ENCODE measurements around the gene KIRREL3. TPM values are rescaled to one million over a fixed set of nuclear protein-coding genes. Genes with fewer than 3 reads are reported as not detected.

KIRREL3 gene
- total and polyA plus RNA-seq, 4 donors: 0.02 to 0.71 (median 0.15) TPM; not detected in 1

DNA sequence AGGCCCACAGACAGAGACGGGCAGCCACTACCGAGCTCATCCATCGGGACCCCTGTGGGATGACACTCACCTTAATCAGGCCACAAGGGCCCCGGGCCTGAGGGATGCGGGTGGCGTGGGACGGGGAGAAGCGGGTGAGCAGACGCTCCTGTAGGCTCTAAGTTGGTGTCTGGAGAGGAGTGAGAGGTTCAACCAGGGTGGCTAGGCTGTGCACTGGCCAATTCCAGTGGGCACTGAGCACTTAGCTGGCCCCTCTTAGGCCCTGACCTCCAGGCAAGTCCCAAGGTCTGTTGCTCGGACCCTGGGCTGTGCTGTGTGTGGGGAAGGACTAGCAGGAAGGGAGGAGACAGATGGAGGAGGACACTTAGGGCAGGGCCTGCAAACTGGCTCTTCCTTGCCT lies 505.7 kb downstream of the KIRREL3 start:
- Histone ChIP-seq H3K4me3 (no peak overlapping the region), H3K27me3 (ENCODE audit: control insufficient read depth in 3 of 3, insufficient read depth in 3 of 3, low read length in 2 of 3) (peaks cover 0 to 6% (median 2%) of the 10 kb centered on the region in 3 donors), H3K27ac (ENCODE audit: low read depth in 1 of 2, low read length in 1 of 2) (no peak overlapping the region), H3K9me3 (ENCODE audit: control insufficient read depth in 4 of 4, insufficient read depth in 3 of 4, low read length in 3 of 4) (no peaks in the 10 kb centered on the region), H3K4me1 (ENCODE audit: control insufficient read depth in 5 of 5, insufficient read depth in 5 of 5, low read length in 5 of 5) (peaks cover 0 to 4% (median 0%) of the 10 kb centered on the region in 5 donors), H3K36me3 (ENCODE audit: control insufficient read depth in 4 of 4, insufficient read depth in 4 of 4, low read length in 4 of 4) (no peaks in the 10 kb centered on the region), H3K9ac (ENCODE audit: insufficient read depth in 1 of 2, low read length in 2 of 2) (no peak overlapping the region)
- WGBS, 2 donors: 89 to 91% methylated on average over 10 of the region's 10 CpGs
- DNase-seq (no peak), ATAC-seq (ENCODE audit: insufficient read depth, low FRiP score) (no peak)
- TF ChIP-seq, protein P1, sequence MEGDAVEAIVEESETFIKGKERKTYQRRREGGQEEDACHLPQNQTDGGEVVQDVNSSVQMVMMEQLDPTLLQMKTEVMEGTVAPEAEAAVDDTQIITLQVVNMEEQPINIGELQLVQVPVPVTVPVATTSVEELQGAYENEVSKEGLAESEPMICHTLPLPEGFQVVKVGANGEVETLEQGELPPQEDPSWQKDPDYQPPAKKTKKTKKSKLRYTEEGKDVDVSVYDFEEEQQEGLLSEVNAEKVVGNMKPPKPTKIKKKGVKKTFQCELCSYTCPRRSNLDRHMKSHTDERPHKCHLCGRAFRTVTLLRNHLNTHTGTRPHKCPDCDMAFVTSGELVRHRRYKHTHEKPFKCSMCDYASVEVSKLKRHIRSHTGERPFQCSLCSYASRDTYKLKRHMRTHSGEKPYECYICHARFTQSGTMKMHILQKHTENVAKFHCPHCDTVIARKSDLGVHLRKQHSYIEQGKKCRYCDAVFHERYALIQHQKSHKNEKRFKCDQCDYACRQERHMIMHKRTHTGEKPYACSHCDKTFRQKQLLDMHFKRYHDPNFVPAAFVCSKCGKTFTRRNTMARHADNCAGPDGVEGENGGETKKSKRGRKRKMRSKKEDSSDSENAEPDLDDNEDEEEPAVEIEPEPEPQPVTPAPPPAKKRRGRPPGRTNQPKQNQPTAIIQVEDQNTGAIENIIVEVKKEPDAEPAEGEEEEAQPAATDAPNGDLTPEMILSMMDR (IDR thresholded peaks at IDR 0.05; ENCODE audit: control extremely low read depth, extremely low read depth): no peak

GRCh38 chr11:126492331-126493082 lies 508.1 kb downstream of the KIRREL3 start:
- Histone ChIP-seq H3K36me3 (ENCODE audit: control insufficient read depth in 4 of 4, insufficient read depth in 4 of 4, low read length in 4 of 4) (no peaks in the 10 kb centered on the region), H3K9ac (ENCODE audit: insufficient read depth in 1 of 2, low read length in 2 of 2) (no peak overlapping the region), H3K27ac (ENCODE audit: low read depth in 1 of 2, low read length in 1 of 2) (no peak overlapping the region), H3K27me3 (ENCODE audit: control insufficient read depth in 3 of 3, insufficient read depth in 3 of 3, low read length in 2 of 3) (no peaks in the 10 kb centered on the region), H3K4me1 (ENCODE audit: control insufficient read depth in 5 of 5, insufficient read depth in 5 of 5, low read length in 5 of 5) (peaks cover 0 to 4% (median 0%) of the 10 kb centered on the region in 5 donors), H3K4me3 (no peak overlapping the region), H3K9me3 (ENCODE audit: control insufficient read depth in 4 of 4, insufficient read depth in 3 of 4, low read length in 3 of 4) (no peaks in the 10 kb centered on the region)
- DNase-seq (no peak), ATAC-seq (ENCODE audit: insufficient read depth, low FRiP score) (no peak)
- 88 to 92% methylated on average over 13 of the region's 13 CpGs for WGBS, 2 donors
- TF ChIP-seq, protein P1 (IDR thresholded peaks at IDR 0.05; ENCODE audit: control extremely low read depth, extremely low read depth): no peak

DNA sequence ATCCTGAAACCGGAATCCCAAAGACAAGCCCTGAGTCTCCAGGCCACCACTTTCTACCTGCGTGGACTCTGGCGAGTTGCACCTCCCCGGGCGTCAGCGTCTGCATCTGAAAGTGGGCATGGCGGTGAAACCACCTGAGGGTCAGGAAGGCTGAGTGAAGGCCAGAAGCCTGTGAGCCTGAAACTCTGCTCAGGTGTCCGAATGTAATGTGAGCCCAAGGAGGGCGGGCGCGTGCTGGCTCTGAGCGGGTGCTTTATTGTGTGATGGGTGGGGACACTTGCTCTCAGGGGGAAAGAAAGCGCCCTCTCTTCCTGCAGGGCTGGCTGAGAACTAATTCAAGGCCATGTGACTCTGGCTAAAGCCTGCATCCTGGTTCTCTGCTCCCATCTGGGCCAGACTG lies 509.5 kb downstream of the KIRREL3 start:
- ATAC-seq (ENCODE audit: insufficient read depth, low FRiP score) (no peak), DNase-seq (no peak)
- Histone ChIP-seq H3K4me3 (no peak overlapping the region), H3K4me1 (ENCODE audit: control insufficient read depth in 5 of 5, insufficient read depth in 5 of 5, low read length in 5 of 5) (no peaks in the 10 kb centered on the region), H3K9me3 (ENCODE audit: control insufficient read depth in 4 of 4, insufficient read depth in 3 of 4, low read length in 3 of 4) (no peaks in the 10 kb centered on the region), H3K27ac (ENCODE audit: low read depth in 1 of 2, low read length in 1 of 2) (no peak overlapping the region), H3K36me3 (ENCODE audit: control insufficient read depth in 4 of 4, insufficient read depth in 4 of 4, low read length in 4 of 4) (no peaks in the 10 kb centered on the region), H3K27me3 (ENCODE audit: control insufficient read depth in 3 of 3, insufficient read depth in 3 of 3, low read length in 2 of 3) (no peaks in the 10 kb centered on the region), H3K9ac (ENCODE audit: insufficient read depth in 1 of 2, low read length in 2 of 2) (no peak overlapping the region)
- 80 to 91% methylated on average over 13 of the region's 13 CpGs for WGBS, 2 donors
- TF ChIP-seq, protein P1 (IDR thresholded peaks at IDR 0.05; ENCODE audit: control extremely low read depth, extremely low read depth): no peak
